H9 (cell line): ENCODE results near the gene IL31RA. TPM values are rescaled to one million over a fixed set of nuclear protein-coding genes. Genes with fewer than 3 reads are reported as not detected.

Experiments
- DNase-seq: peaks from one replicate; pipeline ENCODE4 v3.0.0-alpha.2; 2017
- H2AFZ ChIP-seq: one replicate; pipeline ENCODE4 v1.6.1; 2013; ENCODE audit warnings: mild to moderate bottlenecking, low read length, control low read depth, moderate library complexity
- H2AK5ac ChIP-seq: 2 replicates; pipeline ENCODE4 v1.6.1; 2013; ENCODE audit warnings: low read length, control low read depth, mixed read lengths; ENCODE audit not compliant: insufficient read length
- H2BK120ac ChIP-seq: one replicate; pipeline ENCODE4 v1.6.1; 2013; ENCODE audit warnings: low read depth, mild to moderate bottlenecking, low read length, control low read depth, inconsistent platforms; ENCODE audit not compliant: poor library complexity, severe bottlenecking
- H2BK12ac ChIP-seq: 2 replicates; pipeline ENCODE4 v1.6.1; 2013; ENCODE audit warnings: low read length, control low read depth, mixed read lengths, low read depth; ENCODE audit not compliant: insufficient read length
- H2BK15ac ChIP-seq: 2 replicates; pipeline ENCODE4 v1.6.1; 2013; ENCODE audit warnings: low read depth, low read length, control low read depth
- H2BK20ac ChIP-seq: one replicate; pipeline ENCODE4 v1.6.1; 2013; ENCODE audit warnings: low read depth, mild to moderate bottlenecking, low read length, control low read depth, inconsistent platforms; ENCODE audit not compliant: poor library complexity, severe bottlenecking
- H2BK5ac ChIP-seq: 2 replicates; pipeline ENCODE4 v1.6.1; 2013; ENCODE audit warnings: low read length, control low read depth, mixed read lengths; ENCODE audit not compliant: insufficient read length
- H3K14ac ChIP-seq: 2 replicates; pipeline ENCODE4 v1.6.1; 2013; ENCODE audit warnings: low read length, control low read depth; ENCODE audit not compliant: insufficient read depth
- H3K18ac ChIP-seq: 2 replicates; pipeline ENCODE4 v1.6.1; 2013; ENCODE audit warnings: low read depth, mild to moderate bottlenecking, mixed read lengths, low read length, control low read depth; ENCODE audit not compliant: insufficient read length
- H3K23ac ChIP-seq: 2 replicates; pipeline ENCODE4 v1.6.1; 2013; ENCODE audit warnings: low read length, control low read depth, mixed read lengths, low read depth; ENCODE audit not compliant: insufficient read length
- H3K23me2 ChIP-seq: 2 replicates; pipeline ENCODE4 v1.6.1; 2013; ENCODE audit warnings: low read depth, mild to moderate bottlenecking, mixed read lengths, low read length, control low read depth; ENCODE audit not compliant: insufficient read length, poor library complexity, severe bottlenecking
- H3K27ac ChIP-seq: 2 replicates; pipeline ENCODE4 v1.5.1; 2013; ENCODE audit warnings: low read length, control low read depth, mixed read lengths, low read depth; ENCODE audit not compliant: insufficient read length
- H3K27me3 ChIP-seq: 2 replicates; pipeline ENCODE4 v1.6.1; 2013; ENCODE audit warnings: low read length, control low read depth, inconsistent platforms; ENCODE audit not compliant: insufficient read depth
- H3K4ac ChIP-seq: 2 replicates; pipeline ENCODE4 v1.6.1; 2013; ENCODE audit warnings: low read depth, mild to moderate bottlenecking, control low read depth, inconsistent platforms, low read length, moderate library complexity
- H3K4me1 ChIP-seq: 2 replicates; pipeline ENCODE4 v1.6.1; 2013; ENCODE audit warnings: low read length, control low read depth, inconsistent platforms; ENCODE audit not compliant: insufficient read depth
- H3K4me2 ChIP-seq: 2 replicates; pipeline ENCODE4 v1.6.1; 2013; ENCODE audit warnings: low read length, control low read depth, mixed read lengths; ENCODE audit not compliant: insufficient read length, insufficient read depth
- H3K56ac ChIP-seq: 2 replicates; pipeline ENCODE4 v1.6.1; 2013; ENCODE audit warnings: low read depth, mild to moderate bottlenecking, mixed read lengths, low read length, control low read depth; ENCODE audit not compliant: insufficient read length
- H3K79me1 ChIP-seq: 2 replicates; pipeline ENCODE4 v1.6.1; 2013; ENCODE audit warnings: low read depth, mild to moderate bottlenecking, moderate library complexity, low read length, control low read depth, inconsistent platforms; ENCODE audit not compliant: insufficient read depth, poor library complexity, severe bottlenecking
- H3K79me2 ChIP-seq: 2 replicates; pipeline ENCODE4 v1.6.1; 2013; ENCODE audit warnings: low read length, control low read depth, inconsistent platforms; ENCODE audit not compliant: insufficient read depth
- H3K9ac ChIP-seq: 2 replicates; pipeline ENCODE4 v1.6.1; 2013; ENCODE audit warnings: low read length, control low read depth, mixed read lengths; ENCODE audit not compliant: insufficient read length; ENCODE audit errors: extremely low read depth
- H3K9me3 ChIP-seq: one replicate; pipeline ENCODE4 v1.6.1; 2013; ENCODE audit warnings: low read depth, low read length, inconsistent platforms; ENCODE audit not compliant: control insufficient read depth
- H3T11ph ChIP-seq: one replicate; pipeline ENCODE4 v1.6.1; 2013; ENCODE audit warnings: mild to moderate bottlenecking, low read length, control low read depth, inconsistent platforms
- H4K20me1 ChIP-seq: one replicate; pipeline ENCODE4 v1.6.1; 2013; ENCODE audit not compliant: control insufficient read depth, insufficient read length, insufficient read depth
- H4K5ac ChIP-seq: 2 replicates; pipeline ENCODE4 v1.6.1; 2013; ENCODE audit warnings: low read depth, mild to moderate bottlenecking, mixed read lengths, low read length, control low read depth; ENCODE audit not compliant: insufficient read length
- H4K8ac ChIP-seq: replicated peaks from 2 replicates; pipeline ENCODE4 v1.6.1; 2013; ENCODE audit warnings: low read length, control low read depth, mixed read lengths, low read depth; ENCODE audit not compliant: insufficient read length
- H4K91ac ChIP-seq: 2 replicates; pipeline ENCODE4 v1.6.1; 2013; ENCODE audit warnings: low read depth, mild to moderate bottlenecking, moderate library complexity, mixed read lengths, low read length, control low read depth; ENCODE audit not compliant: insufficient read length
- H3K27ac Mint-ChIP-seq, 3 experiments: 2 replicates in 2 of 3; 3 replicates in 1 of 3; pipeline ENCODE4 v1.8.0; 2020 to 2021; ENCODE audit warnings: mixed read lengths in 3 of 3, mild to moderate bottlenecking in 1 of 3, moderate library complexity in 1 of 3
- H3K27me3 Mint-ChIP-seq: 2 replicates; pipeline ENCODE4 v1.8.0; 2021; ENCODE audit warnings: low read depth, mild to moderate bottlenecking, moderate library complexity, mixed read lengths
- H3K36me3 Mint-ChIP-seq, 3 experiments: 2 replicates in 2 of 3; 3 replicates in 1 of 3; pipeline ENCODE4 v1.8.0; 2020 to 2021; ENCODE audit warnings: low read depth in 3 of 3, mixed read lengths in 3 of 3; ENCODE audit not compliant: insufficient read depth in 1 of 3
- H3K4me1 Mint-ChIP-seq, 2 experiments: 2 replicates each; pipeline ENCODE4 v1.8.0; 2020; ENCODE audit warnings: mixed read lengths in 2 of 2
- H3K4me3 Mint-ChIP-seq, 2 experiments: 2 replicates in 1 of 2; 3 replicates in 1 of 2; pipeline ENCODE4 v1.8.0; 2020 to 2021; ENCODE audit warnings: mild to moderate bottlenecking in 2 of 2, mixed read lengths in 2 of 2, moderate library complexity in 1 of 2
- H3K9me3 Mint-ChIP-seq, 2 experiments: 2 replicates in 1 of 2; 3 replicates in 1 of 2; pipeline ENCODE4 v1.8.0; 2020; ENCODE audit warnings: mild to moderate bottlenecking in 2 of 2, mixed read lengths in 2 of 2, moderate library complexity in 1 of 2
- CTCF ChIP-seq: fragments of 200-600 bp; sonication (generic); conservative IDR thresholded peaks from 3 replicates; pipeline ENCODE4 v1.8.0; 2021; ENCODE audit warnings: antibody characterized with exemption, mild to moderate bottlenecking
- WGBS: extraction: QIAGEN DNeasy Blood & Tissue Kit; methylation state at CpG from one replicate; pipeline ENCODE4 v1.1.7; 2013; ENCODE audit warnings: missing lambda C conversion rate, low lambda C conversion rate, mixed read lengths; ENCODE audit not compliant: insufficient read length; ENCODE audit errors: extremely low coverage; 5-methylcytosine and 5-hydroxymethylcytosine counted together
- total RNA-seq: library from RNA; stranded (reverse); gene quantifications from 2 replicates; pipeline ENCODE4 v1.2.1, GENCODE V29; 2021

IL31RA gene
- total RNA-seq, 1 experiment from 2014 or later = 0.11 TPM

DNA sequence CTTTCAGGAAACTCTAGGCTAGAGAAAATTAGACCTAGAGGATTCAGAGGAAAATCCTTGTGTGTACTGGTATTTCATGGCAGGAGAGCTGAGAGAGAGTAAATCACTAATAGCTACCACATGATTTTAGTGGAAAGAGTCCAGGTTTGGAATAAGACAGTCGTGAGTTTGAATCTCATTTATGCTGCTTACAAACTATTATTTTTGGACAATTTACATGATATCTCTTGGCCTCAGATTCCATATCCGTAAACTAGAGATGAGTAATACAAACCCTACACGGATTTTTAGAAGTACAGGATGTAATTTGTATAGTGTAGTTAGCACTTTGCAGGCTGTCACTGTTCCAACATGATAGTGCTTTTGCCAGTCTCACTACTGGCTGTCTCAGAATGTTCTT, 2.7 kb downstream of the IL31RA start:
- H3K4me1 Mint-ChIP-seq = peaks cover 4 to 5% of the 10 kb centered on the region in 2 experiments; a peak in 1 of 4 replicates
- no peak for DNase-seq
- Histone ChIP-seq H3K9ac (no peak overlapping the region), H3K79me1 (no peaks in the 10 kb centered on the region), H3K23me2 (no peaks in the 10 kb centered on the region), H3K18ac (no peak overlapping the region), H2BK5ac (no peak overlapping the region), H3K4ac (no peak overlapping the region), H3K56ac (no peak overlapping the region), H2BK12ac (no peak overlapping the region), H2BK20ac (no peak overlapping the region), H3K14ac (no peak overlapping the region), H3K9me3 (no peaks in the 10 kb centered on the region), H3K4me2 (no peak overlapping the region), H4K20me1 (no peaks in the 10 kb centered on the region), H3K23ac (no peak overlapping the region), H4K5ac (no peak overlapping the region), H2BK15ac (no peak overlapping the region), H2AFZ (no peak overlapping the region), H4K91ac (no peak overlapping the region), H4K8ac (no peak overlapping the region), H3T11ph (no peak overlapping the region), H2BK120ac (no peak overlapping the region), H3K4me1 (no peaks in the 10 kb centered on the region), H2AK5ac (no peak overlapping the region), H3K79me2 (no peaks in the 10 kb centered on the region), H3K27me3 (no peaks in the 10 kb centered on the region), H3K27ac (no peak overlapping the region)
- no peak overlapping the region for H3K27ac Mint-ChIP-seq
- WGBS = no CpG with 5 or more reads among the region's 3 CpGs
- no peak overlapping the region for H3K4me3 Mint-ChIP-seq
- no peaks in the 10 kb centered on the region; the same call in 1 of the 2 replicates for H3K27me3 Mint-ChIP-seq
- no peaks in the 10 kb centered on the region for H3K9me3 Mint-ChIP-seq
- no peaks in the 10 kb centered on the region for H3K36me3 Mint-ChIP-seq
- no peak for TF ChIP-seq CTCF
